ENCODE data around the gene PAPSS1. TPM values are rescaled to one million over a fixed set of nuclear protein-coding genes. Genes with fewer than 3 reads are reported as not detected.

Gene PAPSS1
- total and polyA plus RNA-seq, 2 donors from 2014 or later = 28.1 to 47.7 TPM

GRCh38 chr4:107709916-107710315 is 10.1 kb downstream of the PAPSS1 start:
- Histone ChIP-seq H3K36me3 (ENCODE audit: control insufficient read depth in 2 of 3, insufficient read depth in 3 of 3, low read length in 3 of 3) (no peaks in the 10 kb centered on the region), H3K9me3 (ENCODE audit: control insufficient read depth in 2 of 3, insufficient read depth in 1 of 3, low read length in 3 of 3) (peaks cover 0 to 22% (median 4%) of the 10 kb centered on the region in 3 donors), H3K9ac (ENCODE audit: low read length in 3 of 3) (no peak overlapping the region), H3K4me1 (ENCODE audit: control insufficient read depth in 2 of 3, insufficient read depth in 2 of 3, low read depth in 1 of 3, low read length in 3 of 3) (no peaks in the 10 kb centered on the region), H3K27me3 (ENCODE audit: control insufficient read depth, insufficient read depth, low read length) (no peaks in the 10 kb centered on the region), H3K27ac (ENCODE audit: low read depth in 2 of 2, low read length in 2 of 2) (no peak overlapping the region), H3K4me3 (ENCODE audit: low read length in 3 of 3) (no peak overlapping the region)
- no peak for FAIRE-seq
- intact Hi-C loops (cut with DNase I) = no loop called here
- no peak for DNase-seq
- no peak for TF ChIP-seq CTCF (IDR thresholded peaks at IDR 0.05; ENCODE audit: borderline replicate concordance, extremely low read depth, insufficient read depth)

- intact Hi-C loops (cut with DNase I) = no loop called here
- no peak for FAIRE-seq
- no peaks in the 10 kb centered on the region for H3K4me1 ChIP-seq (ENCODE audit: control insufficient read depth in 2 of 3, insufficient read depth in 2 of 3, low read depth in 1 of 3, low read length in 3 of 3)
- H3K4me3 ChIP-seq (ENCODE audit: low read length in 3 of 3) = no peak overlapping the region
- H3K9me3 ChIP-seq (ENCODE audit: control insufficient read depth in 2 of 3, insufficient read depth in 1 of 3, low read length in 3 of 3) = peaks cover 1 to 24% (median 4%) of the 10 kb centered on the region in 3 donors
- no peaks in the 10 kb centered on the region for H3K27me3 ChIP-seq (ENCODE audit: control insufficient read depth, insufficient read depth, low read length)
- peak in 1 of 5 donors; percentile 35 for DNase-seq
- H3K36me3 ChIP-seq (ENCODE audit: control insufficient read depth in 2 of 3, insufficient read depth in 3 of 3, low read length in 3 of 3) = no peaks in the 10 kb centered on the region
- H3K27ac ChIP-seq (ENCODE audit: low read depth in 2 of 2, low read length in 2 of 2) = no peak overlapping the region
- no peak for TF ChIP-seq CTCF (IDR thresholded peaks at IDR 0.05; ENCODE audit: borderline replicate concordance, extremely low read depth, insufficient read depth)
- no peak overlapping the region for H3K9ac ChIP-seq (ENCODE audit: low read length in 3 of 3)
Measured at GRCh38 chr4:107708225-107708624, 11.8 kb downstream of the PAPSS1 start.

GRCh38 chr4:107705742-107706556 is 14.1 kb downstream of the PAPSS1 start:
- no peak overlapping the region for H3K27ac ChIP-seq (ENCODE audit: low read depth in 2 of 2, low read length in 2 of 2)
- no peak overlapping the region for H3K9ac ChIP-seq (ENCODE audit: low read length in 3 of 3)
- DNase-seq (no peak), FAIRE-seq (no peak)
- intact Hi-C loops (cut with DNase I) = no loop called here
- H3K36me3 ChIP-seq (ENCODE audit: control insufficient read depth in 2 of 3, insufficient read depth in 3 of 3, low read length in 3 of 3) = no peaks in the 10 kb centered on the region
- H3K27me3 ChIP-seq (ENCODE audit: control insufficient read depth, insufficient read depth, low read length) = no peaks in the 10 kb centered on the region
- H3K4me1 ChIP-seq (ENCODE audit: control insufficient read depth in 2 of 3, insufficient read depth in 2 of 3, low read depth in 1 of 3, low read length in 3 of 3) = no peaks in the 10 kb centered on the region
- no peak for TF ChIP-seq CTCF (IDR thresholded peaks at IDR 0.05; ENCODE audit: borderline replicate concordance, extremely low read depth, insufficient read depth)
- H3K4me3 ChIP-seq (ENCODE audit: low read length in 3 of 3) = no peak overlapping the region
- H3K9me3 ChIP-seq (ENCODE audit: control insufficient read depth in 2 of 3, insufficient read depth in 1 of 3, low read length in 3 of 3) = peaks cover 1 to 24% (median 4%) of the 10 kb centered on the region in 3 donors

Data from kidney (tissue), 14 donors.